Measurements from ENCODE around the gene TSPAN16.
"Not testable (repeated sequence)": the region's sequence is repeated elsewhere in the genome, so short reads cannot be mapped to it uniquely, and the experiment has no call there.

TSPAN16 gene

GRCh38 chr19:11339254-11340098, 43.5 kb downstream of the TSPAN16 start, which contains the start of gene RAB3D:
Gene RAB3D (minus strand): TSS chr19:11339657. CDS start chr19:11337399, 2,258 bp downstream.
- no peaks in the 10 kb centered on the region for H4K20me1 ChIP-seq (ENCODE audit: insufficient read depth, low read length, poor library complexity, severe bottlenecking)
- no peaks in the 10 kb centered on the region for H3K27me3 ChIP-seq (ENCODE audit: insufficient read depth, low read length, poor library complexity, severe bottlenecking)
- peak within 1 kb of the TSS; percentile 91 for H3K9ac ChIP-seq (ENCODE audit: low read depth, low read length, poor library complexity, severe bottlenecking)
- peak within 1 kb of the TSS; percentile 83 for H3K4me2 ChIP-seq (ENCODE audit: low read depth, low read length, poor library complexity, severe bottlenecking)
- H3K9me3 ChIP-seq (ENCODE audit: insufficient read depth, low read depth, low read length): no peaks in the 10 kb centered on the region
- H3K4me1 ChIP-seq (ENCODE audit: insufficient read depth, low read length, poor library complexity, severe bottlenecking): peaks cover 33% of the 10 kb centered on the region
- peaks cover 7% of the 10 kb centered on the region for H3F3A ChIP-seq (ENCODE audit: low read depth)
- H3K36me3 ChIP-seq (ENCODE audit: insufficient read depth, low read length): no peaks in the 10 kb centered on the region
- peaks cover 11% of the 10 kb centered on the region; the same call in 1 of the 2 replicates for H3K79me2 ChIP-seq (ENCODE audit: insufficient read depth, low read length)
- peak within 1 kb of the TSS; percentile 82 for H3K4me3 ChIP-seq (ENCODE audit: low read length, poor library complexity, severe bottlenecking)
- no peaks in the 10 kb centered on the region for H3K9me2 ChIP-seq (replicated peaks; ENCODE audit: low read depth, low read length)
- no peak for TF ChIP-seq EZH2phosphoT487 (IDR thresholded peaks at IDR 0.05; ENCODE audit: borderline replicate concordance)
- TF ChIP-seq, protein P1, sequence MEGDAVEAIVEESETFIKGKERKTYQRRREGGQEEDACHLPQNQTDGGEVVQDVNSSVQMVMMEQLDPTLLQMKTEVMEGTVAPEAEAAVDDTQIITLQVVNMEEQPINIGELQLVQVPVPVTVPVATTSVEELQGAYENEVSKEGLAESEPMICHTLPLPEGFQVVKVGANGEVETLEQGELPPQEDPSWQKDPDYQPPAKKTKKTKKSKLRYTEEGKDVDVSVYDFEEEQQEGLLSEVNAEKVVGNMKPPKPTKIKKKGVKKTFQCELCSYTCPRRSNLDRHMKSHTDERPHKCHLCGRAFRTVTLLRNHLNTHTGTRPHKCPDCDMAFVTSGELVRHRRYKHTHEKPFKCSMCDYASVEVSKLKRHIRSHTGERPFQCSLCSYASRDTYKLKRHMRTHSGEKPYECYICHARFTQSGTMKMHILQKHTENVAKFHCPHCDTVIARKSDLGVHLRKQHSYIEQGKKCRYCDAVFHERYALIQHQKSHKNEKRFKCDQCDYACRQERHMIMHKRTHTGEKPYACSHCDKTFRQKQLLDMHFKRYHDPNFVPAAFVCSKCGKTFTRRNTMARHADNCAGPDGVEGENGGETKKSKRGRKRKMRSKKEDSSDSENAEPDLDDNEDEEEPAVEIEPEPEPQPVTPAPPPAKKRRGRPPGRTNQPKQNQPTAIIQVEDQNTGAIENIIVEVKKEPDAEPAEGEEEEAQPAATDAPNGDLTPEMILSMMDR (conservative IDR thresholded peaks at IDR 0.05; ENCODE audit: low read length): no peak
- peak within 1 kb of the TSS; percentile 92 for H2AFZ ChIP-seq (ENCODE audit: low read length)

DNA sequence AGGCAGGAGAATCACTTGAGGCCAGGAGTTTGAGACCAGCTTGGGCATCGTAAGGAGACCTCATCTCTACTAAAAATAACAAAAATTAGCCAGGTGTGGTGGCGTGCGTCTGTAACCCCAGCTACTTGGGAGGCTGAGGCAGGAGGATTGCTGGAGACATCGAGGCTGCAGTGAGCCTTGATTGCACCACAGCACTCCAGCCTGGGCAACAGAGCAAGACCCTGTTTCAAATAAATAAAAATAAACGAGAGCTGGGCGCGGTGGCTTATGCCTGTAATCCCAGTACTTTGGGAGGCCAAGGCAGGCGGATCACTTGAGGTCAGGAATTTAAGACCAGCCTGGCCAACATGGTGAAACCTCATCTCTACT, 44.1 kb downstream of the TSPAN16 start:
- H3K9me2 ChIP-seq (replicated peaks; ENCODE audit: low read depth, low read length); H3K9me3 ChIP-seq (ENCODE audit: insufficient read depth, low read depth, low read length); H3K36me3 ChIP-seq (ENCODE audit: insufficient read depth, low read length); H3K27me3 ChIP-seq (ENCODE audit: insufficient read depth, low read length, poor library complexity, severe bottlenecking); H3F3A ChIP-seq (ENCODE audit: low read depth); H4K20me1 ChIP-seq (ENCODE audit: insufficient read depth, low read length, poor library complexity, severe bottlenecking): not testable (repeated sequence)
- peaks cover 12% of the 10 kb centered on the region; the same call in 1 of the 2 replicates for H3K79me2 ChIP-seq (ENCODE audit: insufficient read depth, low read length)
- H3K4me3 ChIP-seq (ENCODE audit: low read length, poor library complexity, severe bottlenecking): peak overlapping the region; percentile 82
- H3K4me2 ChIP-seq (ENCODE audit: low read depth, low read length, poor library complexity, severe bottlenecking): peak overlapping the region; percentile 83
- H2AFZ ChIP-seq (ENCODE audit: low read length): peak overlapping the region; percentile 92
- H3K9ac ChIP-seq (ENCODE audit: low read depth, low read length, poor library complexity, severe bottlenecking): peak overlapping the region; percentile 91
- H3K4me1 ChIP-seq (ENCODE audit: insufficient read depth, low read length, poor library complexity, severe bottlenecking): peaks cover 37% of the 10 kb centered on the region

- H3K9me3 ChIP-seq (ENCODE audit: insufficient read depth, low read depth, low read length): no peaks in the 10 kb centered on the region
- H4K20me1 ChIP-seq (ENCODE audit: insufficient read depth, low read length, poor library complexity, severe bottlenecking): no peaks in the 10 kb centered on the region
- peaks cover 18% of the 10 kb centered on the region; the same call in 1 of the 2 replicates for H3K79me2 ChIP-seq (ENCODE audit: insufficient read depth, low read length)
- no peak overlapping the region for H2AFZ ChIP-seq (ENCODE audit: low read length)
- H3K4me2 ChIP-seq (ENCODE audit: low read depth, low read length, poor library complexity, severe bottlenecking): no peak overlapping the region
- H3K4me3 ChIP-seq (ENCODE audit: low read length, poor library complexity, severe bottlenecking): no peak overlapping the region
- H3K27me3 ChIP-seq (ENCODE audit: insufficient read depth, low read length, poor library complexity, severe bottlenecking): no peaks in the 10 kb centered on the region
- H3K9me2 ChIP-seq (replicated peaks; ENCODE audit: low read depth, low read length): no peaks in the 10 kb centered on the region
- no peak for TF ChIP-seq EZH2phosphoT487 (IDR thresholded peaks at IDR 0.05; ENCODE audit: borderline replicate concordance)
- TF ChIP-seq, protein P1 (conservative IDR thresholded peaks at IDR 0.05; ENCODE audit: low read length): no peak
- H3K36me3 ChIP-seq (ENCODE audit: insufficient read depth, low read length): no peaks in the 10 kb centered on the region
- H3F3A ChIP-seq (ENCODE audit: low read depth): peaks cover 8% of the 10 kb centered on the region
- H3K4me1 ChIP-seq (ENCODE audit: insufficient read depth, low read length, poor library complexity, severe bottlenecking): peaks cover 47% of the 10 kb centered on the region
- H3K9ac ChIP-seq (ENCODE audit: low read depth, low read length, poor library complexity, severe bottlenecking): no peak overlapping the region
Measured at GRCh38 chr19:11342429-11342828, 46.5 kb downstream of the TSPAN16 start.

Measured in Loucy (cell line).